Embryonic facial prominence (tissue), 1 donor: ENCODE data around the gene VPS26C.
"Not testable (repeated sequence)": the region's sequence is repeated elsewhere in the genome, so short reads cannot be mapped to it uniquely, and the experiment has no call there.

Source experiments
- DNase-seq: peaks from one replicate; pipeline ENCODE4 v3.0.0-alpha.2; 2016; ENCODE audit errors: extremely low spot score

VPS26C gene

GRCh38 chr21:37267269-37268185, at the start of gene VPS26C:
TSS of gene VPS26C (minus strand) at chr21:37267334. CDS start at chr21:37267294, 40 bp downstream.
- DNase-seq = peak; percentile 94

GRCh38 chr21:37316072-37316471, 48.9 kb upstream of the VPS26C start:
- not testable (repeated sequence) for DNase-seq

DNA sequence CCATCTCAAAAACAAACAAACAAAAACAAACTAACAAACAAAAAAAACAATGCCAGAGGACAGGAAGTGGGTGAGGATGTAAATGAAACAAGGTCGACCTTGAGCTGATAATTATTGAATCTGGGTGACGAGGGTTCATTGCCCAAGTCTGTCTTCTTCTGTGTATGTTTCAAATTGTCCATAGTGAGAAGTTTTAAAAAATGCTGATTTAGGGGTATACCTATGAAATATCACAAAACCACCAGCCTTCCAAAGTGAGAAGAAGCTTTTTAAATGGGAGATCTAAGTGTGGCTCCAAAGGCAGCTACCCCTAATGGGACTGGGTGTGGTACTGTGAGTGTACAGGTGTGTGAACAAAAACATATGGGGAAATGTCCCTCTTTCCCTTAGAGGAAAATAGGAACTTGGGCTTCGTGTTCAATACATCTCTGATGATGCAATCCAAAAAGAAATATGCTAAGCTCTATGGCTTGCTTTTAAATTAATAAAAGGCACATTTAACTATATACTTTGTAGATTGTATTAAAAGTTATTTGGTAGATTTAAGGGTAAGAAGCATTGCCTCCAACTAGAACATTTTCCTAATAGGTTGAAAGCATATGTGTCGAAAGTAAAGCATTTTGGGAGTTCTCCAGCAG, 33.1 kb upstream of the VPS26C start:
- no peak for DNase-seq

GRCh38 chr21:37297364-37297763, 30.2 kb upstream of the VPS26C start:
- DNase-seq = no peak

DNA sequence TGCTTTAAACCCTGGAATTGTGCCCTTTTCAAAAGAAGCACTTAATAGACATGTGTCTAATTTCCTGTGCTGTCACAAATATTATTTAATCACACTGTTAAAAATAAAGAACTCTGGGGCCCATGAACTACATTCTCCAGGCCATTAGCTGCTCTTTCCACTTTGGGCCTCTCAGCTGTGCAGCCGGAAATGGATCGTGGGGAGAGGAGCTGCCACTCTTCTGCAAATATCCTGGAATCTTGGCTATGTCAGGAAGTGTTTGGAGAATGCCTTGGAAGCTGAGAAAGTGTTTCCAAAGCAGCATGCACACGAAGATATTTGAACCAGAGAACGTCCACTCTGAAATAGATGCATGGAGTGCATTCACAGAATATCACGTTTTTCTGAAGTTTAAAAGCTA, 27.5 kb upstream of the VPS26C start:
- DNase-seq = no peak

DNA sequence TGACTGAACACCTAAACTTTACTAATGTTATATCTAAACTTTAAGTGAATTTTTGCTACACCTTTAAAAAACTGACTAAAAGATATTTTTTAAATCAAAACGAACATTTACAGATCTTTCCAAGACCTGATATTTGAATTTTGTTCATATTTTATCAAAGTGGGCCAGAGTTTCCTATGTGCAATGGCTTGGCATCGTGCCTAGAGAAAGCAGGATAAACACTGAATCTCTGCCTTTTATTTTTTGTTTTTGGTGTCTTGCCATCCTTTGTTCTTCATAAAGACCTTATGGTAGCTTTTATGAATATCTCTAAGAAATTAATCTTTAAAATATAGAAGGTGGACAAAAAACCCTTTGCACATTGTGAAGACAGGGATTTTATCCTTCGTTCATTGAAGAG, 25.8 kb upstream of the VPS26C start:
- DNase-seq = no peak

GRCh38 chr21:37292041-37292440, 24.9 kb upstream of the VPS26C start:
- DNase-seq = no peak

GRCh38 chr21:37283191-37283710, 16.1 kb upstream of the VPS26C start:
- DNase-seq = not testable (repeated sequence)

DNA sequence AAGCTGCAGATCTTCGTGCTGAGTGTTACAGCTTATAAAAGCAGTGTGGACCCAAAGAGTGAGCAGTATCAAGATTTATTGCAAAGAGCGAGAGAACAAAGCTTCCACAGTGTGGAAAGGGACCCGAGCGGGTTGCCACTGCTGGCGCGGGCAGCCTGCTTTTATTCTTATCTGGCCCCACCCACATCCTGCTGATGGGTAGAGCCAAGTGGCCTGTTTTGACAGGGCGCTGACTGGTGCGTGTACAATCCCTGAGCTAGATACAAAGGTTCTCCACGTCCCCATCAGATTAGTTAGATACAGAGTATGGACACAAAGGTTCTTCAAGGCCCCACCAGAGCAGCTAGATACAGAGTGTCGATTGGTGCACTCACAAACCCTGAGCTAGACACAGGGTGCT, 15.5 kb upstream of the VPS26C start:
- not testable (repeated sequence) for DNase-seq

- no peak for DNase-seq
Observed at GRCh38 chr21:37281993-37282392, 14.9 kb upstream of the VPS26C start.

- DNase-seq = no peak
Observed at GRCh38 chr21:37281579-37281978, 14.4 kb upstream of the VPS26C start.

- not testable (repeated sequence) for DNase-seq
Observed at GRCh38 chr21:37279271-37279670, 12.1 kb upstream of the VPS26C start.

DNA sequence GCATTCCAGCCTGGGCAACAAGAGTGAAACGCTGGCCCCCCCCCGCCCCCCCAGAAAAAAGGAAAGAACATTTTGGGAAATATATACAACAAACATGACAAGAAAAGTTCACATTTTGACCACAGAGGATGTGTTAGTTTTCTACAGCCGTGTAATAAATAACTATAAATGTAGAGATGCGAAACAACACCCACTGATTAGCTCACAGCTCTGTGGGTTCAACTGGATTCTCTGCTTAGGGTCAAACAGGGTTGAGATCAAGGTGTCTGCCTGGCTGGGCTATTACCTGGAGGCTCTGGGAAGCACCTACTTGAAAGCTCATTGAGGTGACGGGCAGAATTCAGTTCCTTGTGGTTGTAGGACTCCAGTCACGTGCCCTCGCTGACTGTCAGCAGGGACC, 11.1 kb upstream of the VPS26C start:
- no peak for DNase-seq

GRCh38 chr21:37276377-37276776, 9.2 kb upstream of the VPS26C start:
- DNase-seq = no peak

DNA sequence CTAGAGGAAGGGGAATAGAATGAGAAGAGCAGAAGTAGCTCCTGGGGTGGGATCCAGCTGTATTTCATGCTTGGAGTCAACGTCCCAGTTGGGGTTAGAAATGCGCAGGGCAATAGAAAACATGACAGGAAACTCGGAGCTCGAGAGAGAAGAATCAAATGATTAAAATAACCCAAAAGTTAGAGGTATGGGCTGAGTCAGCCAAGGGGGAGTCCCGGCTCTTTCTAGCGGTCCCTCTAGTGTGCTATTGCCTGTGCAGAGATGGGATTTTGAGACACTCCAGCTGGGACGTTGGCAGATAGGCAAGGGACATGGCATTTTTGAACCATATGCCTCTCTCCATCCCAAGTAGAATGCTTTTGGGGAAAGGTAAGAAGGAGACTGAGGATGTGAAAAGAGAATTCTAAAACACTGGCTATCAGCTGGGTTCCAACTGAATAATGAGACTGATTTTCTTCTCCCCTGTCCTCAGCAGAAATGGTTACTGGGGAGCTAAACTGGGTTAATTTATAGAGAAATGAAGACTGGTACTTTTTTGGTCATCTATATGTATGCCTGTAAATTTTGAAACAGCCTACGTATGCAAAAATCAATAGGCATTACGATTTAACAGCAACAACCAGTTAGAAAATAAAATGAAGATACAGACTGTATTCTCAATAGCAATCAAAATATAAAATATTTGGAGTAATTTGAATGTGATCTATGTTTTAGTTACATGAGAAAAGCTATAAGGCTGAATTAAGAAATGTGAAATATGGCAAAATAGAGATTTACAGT, 7.0 kb upstream of the VPS26C start:
- DNase-seq = no peak

DNA sequence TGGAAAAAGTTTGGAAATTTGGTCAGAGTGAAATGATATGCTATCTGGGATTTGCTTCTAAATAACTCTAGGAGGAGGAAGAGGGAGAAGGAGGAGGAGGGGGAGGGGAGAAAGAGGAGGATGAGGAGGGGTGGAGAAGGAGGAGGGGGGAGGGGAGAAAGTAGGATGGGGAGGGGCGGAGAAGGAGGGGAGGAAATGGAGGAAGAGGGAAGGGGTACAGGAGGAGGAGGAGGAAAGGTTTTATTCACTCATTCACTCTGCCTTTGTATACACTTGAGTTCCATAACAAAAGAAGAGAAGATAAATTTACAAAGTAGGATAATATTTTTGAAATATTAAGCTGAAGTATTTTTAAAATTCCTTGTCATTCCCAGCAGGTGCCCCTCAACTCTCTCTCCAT, 6.3 kb upstream of the VPS26C start:
- DNase-seq = no peak

- no peak for DNase-seq
Observed at GRCh38 chr21:37272897-37273296, 5.8 kb upstream of the VPS26C start.

GRCh38 chr21:37270576-37271365, 3.6 kb upstream of the VPS26C start:
- no peak for DNase-seq

DNA sequence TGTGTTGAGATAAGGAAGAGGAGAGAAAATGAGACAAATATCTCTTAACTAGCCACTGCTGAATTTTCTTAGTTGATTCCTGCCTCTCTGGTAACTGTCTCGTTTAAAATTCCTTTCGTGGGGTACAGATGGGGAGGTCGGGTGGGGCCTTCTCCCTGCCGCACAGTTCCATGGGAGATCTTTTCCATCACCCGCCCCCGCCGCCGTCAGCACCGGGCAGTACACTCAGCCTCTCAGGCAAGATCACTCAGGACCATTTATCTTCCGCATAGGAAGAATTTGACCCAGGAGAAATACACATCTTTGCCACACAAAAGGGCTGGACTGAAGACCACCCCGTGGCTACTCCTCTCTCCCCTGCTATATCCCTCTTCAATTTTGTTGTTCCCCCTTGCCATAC, 2.3 kb upstream of the VPS26C start:
- DNase-seq = no peak

DNA sequence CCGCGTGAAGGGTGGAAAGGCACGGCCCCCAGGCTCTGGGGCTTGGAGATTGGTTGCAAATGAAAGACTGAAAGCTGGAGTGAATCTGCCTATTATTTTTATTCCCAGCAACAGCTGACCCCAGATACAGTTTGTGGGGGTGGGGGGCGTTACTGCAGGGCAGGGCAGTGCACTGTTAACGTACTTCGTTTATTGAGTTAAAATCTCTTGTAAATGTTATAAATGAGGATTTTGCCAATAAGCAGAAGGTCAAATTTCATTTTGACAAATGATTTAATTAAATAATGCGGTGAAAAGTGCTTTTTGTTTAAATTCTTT, 1.0 kb upstream of the VPS26C start:
- DNase-seq = no peak

- DNase-seq = no peak
Observed at GRCh38 chr21:37266515-37267221, 466 bp downstream of the VPS26C start.
